Measurements from ENCODE around the gene PNCK. TPM values are rescaled to one million over a fixed set of nuclear protein-coding genes. Genes with fewer than 3 reads are reported as not detected.

PNCK gene
- total RNA-seq, 1 experiment from 2014 or later: 2.3 TPM

- DNase-seq (ENCODE audit: low read depth, low spot score) (no peak), ATAC-seq (no peak)
- intact Hi-C loops (cut with micrococcal nuclease; ENCODE audit: unreplicated experiment): loop anchor here (5.0 kb wide), 1 partner anchor 58 kb away; no protein-coding TSS in a partner anchor
- Histone ChIP-seq H3K27me3 (ENCODE audit: control insufficient read depth, insufficient read depth, low read length) (no peaks in the 10 kb centered on the region), H3K36me3 (ENCODE audit: control insufficient read depth, insufficient read depth, low read length) (no peaks in the 10 kb centered on the region), H3K27ac (ENCODE audit: low read length) (no peak overlapping the region), H3K9me3 (ENCODE audit: control insufficient read depth, insufficient read depth, low read depth, low read length) (no peaks in the 10 kb centered on the region), H3K4me3 (ENCODE audit: low read depth in 2 of 2, low read length in 2 of 2) (no peak overlapping the region), H3K4me1 (ENCODE audit: control insufficient read depth, insufficient read depth, low read length) (no peaks in the 10 kb centered on the region)
- in situ Hi-C loops (cut with HindIII; ENCODE audit: low pct_unique_long_range_greater_than_20kb, low sequenced_read_pairs): no loop called here
- TF ChIP-seq TCF7L2 (IDR thresholded peaks at IDR 0.05; ENCODE audit: low read depth, low read length): no peak
- no peak for TF ChIP-seq CTCF (IDR thresholded peaks at IDR 0.05)
- TF ChIP-seq POLR2AphosphoS5 (IDR thresholded peaks at IDR 0.05; ENCODE audit: low read depth, low read length): no peak
- TF ChIP-seq SIN3A (IDR thresholded peaks at IDR 0.05; ENCODE audit: borderline replicate concordance, insufficient read depth, low read depth, low read length): no peak
- TF ChIP-seq REST (IDR thresholded peaks at IDR 0.05; ENCODE audit: insufficient read depth in 1 of 2, low read depth in 2 of 2, low read length in 1 of 2): no peak
- CTCF ChIA-PET: interaction anchor here (0.7 kb wide), 2 partner anchors 24 to 40 kb away, joined by 3 to 4 read pairs; no protein-coding TSS in a partner anchor
- POLR2A ChIA-PET: no interaction called here
- BruUV-seq (replicated peaks): no TSS peak
These were observed 3.5 kb downstream of the PNCK start for GRCh38 chrX:153669901-153670731.

GRCh38 chrX:153669174-153669890 lies 4.3 kb downstream of the PNCK start:
- BruUV-seq (replicated peaks): no TSS peak
- DNase-seq (ENCODE audit: low read depth, low spot score) (no peak), ATAC-seq (no peak)
- TF ChIP-seq SIN3A (IDR thresholded peaks at IDR 0.05; ENCODE audit: borderline replicate concordance, insufficient read depth, low read depth, low read length) (no peak), REST (IDR thresholded peaks at IDR 0.05; ENCODE audit: insufficient read depth in 1 of 2, low read depth in 2 of 2, low read length in 1 of 2) (no peak), CTCF (IDR thresholded peaks at IDR 0.05) (peak; percentile 94)
- in situ Hi-C loops (cut with HindIII; ENCODE audit: low pct_unique_long_range_greater_than_20kb, low sequenced_read_pairs): no loop called here
- POLR2A ChIA-PET: no interaction called here
- CTCF ChIA-PET: interaction anchor here (0.6 to 0.9 kb wide), 5 partner anchors 150 to 723 kb away, joined by 3 to 10 read pairs (median 4); no protein-coding TSS in a partner anchor
- Histone ChIP-seq H3K4me1 (ENCODE audit: control insufficient read depth, insufficient read depth, low read length) (no peaks in the 10 kb centered on the region), H3K36me3 (ENCODE audit: control insufficient read depth, insufficient read depth, low read length) (no peaks in the 10 kb centered on the region), H3K27ac (ENCODE audit: low read length) (no peak overlapping the region), H3K9me3 (ENCODE audit: control insufficient read depth, insufficient read depth, low read depth, low read length) (no peaks in the 10 kb centered on the region), H3K27me3 (ENCODE audit: control insufficient read depth, insufficient read depth, low read length) (no peaks in the 10 kb centered on the region), H3K4me3 (ENCODE audit: low read depth in 2 of 2, low read length in 2 of 2) (no peak overlapping the region)
- intact Hi-C loops (cut with micrococcal nuclease; ENCODE audit: unreplicated experiment): loop anchor here (5.0 kb wide), 1 partner anchor 57 kb away; no protein-coding TSS in a partner anchor
